Glutamatergic neuron (in vitro differentiated cells): ENCODE results near the gene PSEN2. TPM values are rescaled to one million over a fixed set of nuclear protein-coding genes. Genes with fewer than 3 reads are reported as not detected.

Experiments used
- DNase-seq: peaks from one replicate; pipeline ENCODE4 v3.0.0; 2022
- H3K27ac Mint-ChIP-seq: one replicate; pipeline ENCODE4 v1.8.0; 2020; ENCODE audit warnings: mild to moderate bottlenecking, mixed read lengths, inconsistent platforms; ENCODE audit not compliant: unreplicated experiment
- H3K27me3 Mint-ChIP-seq: one replicate; pipeline ENCODE4 v1.8.0; 2020; ENCODE audit warnings: mild to moderate bottlenecking, moderate library complexity, mixed read lengths, inconsistent platforms; ENCODE audit not compliant: unreplicated experiment
- H3K36me3 Mint-ChIP-seq: one replicate; pipeline ENCODE4 v1.8.0; 2020; ENCODE audit warnings: mild to moderate bottlenecking, mixed read lengths, inconsistent platforms; ENCODE audit not compliant: unreplicated experiment
- H3K4me1 Mint-ChIP-seq: one replicate; pipeline ENCODE4 v1.8.0; 2020; ENCODE audit warnings: mild to moderate bottlenecking, low read depth, mixed read lengths, inconsistent platforms; ENCODE audit not compliant: unreplicated experiment
- H3K4me3 Mint-ChIP-seq: one replicate; pipeline ENCODE4 v1.8.0; 2020; ENCODE audit warnings: mild to moderate bottlenecking, mixed read lengths, inconsistent platforms; ENCODE audit not compliant: unreplicated experiment
- H3K9me3 Mint-ChIP-seq: one replicate; pipeline ENCODE4 v1.8.0; 2020; ENCODE audit warnings: mild to moderate bottlenecking, moderate library complexity, mixed read lengths, inconsistent platforms; ENCODE audit not compliant: unreplicated experiment
- CTCF ChIP-seq: fragments of 200-600 bp; sonication (generic); IDR thresholded peaks from one replicate; pipeline ENCODE4 v1.5.0; 2021; ENCODE audit not compliant: partially characterized antibody, unreplicated experiment
- total RNA-seq: library from RNA; stranded (reverse); fragmentation: NEBNext Ultra II Directional; extraction: Animal tissue kit (Norgen Biotek cat#: 25700); gene quantifications from one replicate; pipeline ENCODE4 v1.2.1, GENCODE V29; 2021; ENCODE audit not compliant: unreplicated experiment

The PSEN2 gene
- total RNA-seq, 1 donor from 2014 or later, result 22.2 TPM

GRCh38 chr1:226872437-226872836 is 2.0 kb downstream of the PSEN2 start:
- DNase-seq, result no peak
- Mint-ChIP-seq H3K9me3 (peaks cover 6% of the 10 kb centered on the region), H3K27ac (no peak overlapping the region), H3K4me3 (no peak overlapping the region), H3K27me3 (peaks cover 13% of the 10 kb centered on the region), H3K36me3 (peaks cover 6% of the 10 kb centered on the region), H3K4me1 (peaks cover 23% of the 10 kb centered on the region)
- TF ChIP-seq CTCF, result no peak

- no peak overlapping the region for H3K4me3 Mint-ChIP-seq
- peaks cover 17% of the 10 kb centered on the region for H3K27me3 Mint-ChIP-seq
- no peak overlapping the region for H3K27ac Mint-ChIP-seq
- no peak for TF ChIP-seq CTCF
- peaks cover 25% of the 10 kb centered on the region for H3K4me1 Mint-ChIP-seq
- DNase-seq, result no peak
- H3K36me3 Mint-ChIP-seq, result peaks cover 6% of the 10 kb centered on the region
- peaks cover 6% of the 10 kb centered on the region for H3K9me3 Mint-ChIP-seq
Observed at GRCh38 chr1:226873771-226874578, 3.6 kb downstream of the PSEN2 start.

DNA sequence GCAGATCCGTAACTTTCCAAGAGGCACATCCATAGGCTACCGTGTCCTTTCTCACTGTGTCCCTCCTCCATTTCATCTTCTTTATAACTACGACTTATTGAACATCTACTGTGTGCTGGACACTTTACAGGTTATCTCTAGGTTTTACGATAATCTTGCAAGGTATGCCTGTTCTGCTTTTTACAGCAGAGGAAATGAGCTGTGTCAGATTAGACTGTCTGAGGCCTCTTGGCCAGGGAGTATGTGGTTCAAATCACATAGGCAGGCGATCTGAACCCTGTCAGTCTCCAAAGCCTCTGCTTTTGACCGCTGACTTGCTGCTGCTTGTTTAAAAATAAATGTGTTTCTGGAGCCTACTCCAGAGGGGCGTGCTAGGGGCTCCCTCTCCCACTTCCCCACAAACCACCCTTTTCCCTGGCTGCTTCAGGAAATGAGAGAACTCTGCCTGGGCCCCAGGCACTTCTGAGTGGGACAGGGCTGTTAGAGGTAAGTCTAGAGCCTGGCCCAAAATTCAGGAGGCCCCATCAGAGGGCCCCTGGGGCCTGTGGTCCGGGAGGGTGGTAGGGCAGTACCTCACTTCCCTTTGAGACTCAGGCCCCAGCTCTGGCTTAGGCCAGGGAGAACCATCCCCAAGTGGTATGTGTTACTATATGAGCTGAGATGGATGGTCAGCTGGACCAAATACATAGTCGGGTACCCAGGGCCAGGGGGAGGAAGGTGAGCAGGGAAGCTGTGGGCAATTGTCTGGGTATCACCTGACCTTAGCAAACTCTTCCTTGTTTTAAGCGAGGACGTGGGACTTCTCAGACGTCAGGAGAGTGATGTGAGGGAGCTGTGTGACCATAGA is 4.4 kb downstream of the PSEN2 start:
- no peak overlapping the region for H3K27ac Mint-ChIP-seq
- no peak for DNase-seq
- H3K9me3 Mint-ChIP-seq, result peaks cover 6% of the 10 kb centered on the region
- peaks cover 6% of the 10 kb centered on the region for H3K36me3 Mint-ChIP-seq
- peaks cover 16% of the 10 kb centered on the region for H3K27me3 Mint-ChIP-seq
- TF ChIP-seq CTCF, result no peak
- H3K4me1 Mint-ChIP-seq, result peaks cover 26% of the 10 kb centered on the region
- H3K4me3 Mint-ChIP-seq, result no peak overlapping the region

- DNase-seq, result no peak
- Mint-ChIP-seq H3K27me3 (peaks cover 15% of the 10 kb centered on the region), H3K4me1 (peaks cover 26% of the 10 kb centered on the region), H3K36me3 (peaks cover 6% of the 10 kb centered on the region), H3K9me3 (peaks cover 6% of the 10 kb centered on the region), H3K27ac (no peak overlapping the region), H3K4me3 (no peak overlapping the region)
- TF ChIP-seq CTCF, result no peak
Observed at GRCh38 chr1:226875641-226876295, 5.4 kb downstream of the PSEN2 start.
